NCI-H526 (cell line): ENCODE data around the gene PSG4.
A peak's percentile ranks its signal among the peaks of the same experiment; 100 is the strongest.
"Not testable (repeated sequence)": the region's sequence is repeated elsewhere in the genome, so short reads cannot be mapped to it uniquely, and the experiment has no call there.

ENCODE experiments used
- DNase-seq, 2 experiments: peaks; one replicate each; lab custom pipeline; 2025; lab: John Stamatoyannopoulos, UW

PSG4 gene

GRCh38 chr19:43205471-43206105, at the start of gene PSG4:
Gene PSG4 (minus strand): TSS chr19:43205638. CDS start chr19:43205536, 102 bp downstream.
- DNase-seq: not testable (repeated sequence)

GRCh38 chr19:43251428-43251827, 46.0 kb upstream of the PSG4 start:
- not testable (repeated sequence) for DNase-seq

- DNase-seq: not testable (repeated sequence)
These were observed 44.9 kb upstream of the PSG4 start for GRCh38 chr19:43250296-43250695.

GRCh38 chr19:43248635-43249002, 43.2 kb upstream of the PSG4 start:
- DNase-seq: not testable (repeated sequence)

GRCh38 chr19:43247243-43247880, 41.9 kb upstream of the PSG4 start:
- peak; percentile 8 to 24 for DNase-seq

GRCh38 chr19:43245848-43246247, 40.4 kb upstream of the PSG4 start:
- not testable (repeated sequence) for DNase-seq

GRCh38 chr19:43242211-43242610, 36.8 kb upstream of the PSG4 start:
- not testable (repeated sequence) for DNase-seq

- DNase-seq: not testable (repeated sequence)
These were observed 32.8 kb upstream of the PSG4 start for GRCh38 chr19:43238213-43238612.

GRCh38 chr19:43235686-43236085, 30.2 kb upstream of the PSG4 start:
- DNase-seq: not testable (repeated sequence)

- peak in 1 of 2 experiments; percentile 40 for DNase-seq
These were observed 23.9 kb upstream of the PSG4 start for GRCh38 chr19:43229315-43229714.

GRCh38 chr19:43228730-43229129, 23.3 kb upstream of the PSG4 start:
- not testable (repeated sequence) for DNase-seq

- not testable (repeated sequence) for DNase-seq
These were observed 21.5 kb upstream of the PSG4 start for GRCh38 chr19:43226986-43227385.

GRCh38 chr19:43224855-43225253, 19.4 kb upstream of the PSG4 start:
- DNase-seq: no peak

GRCh38 chr19:43224201-43224854, 18.9 kb upstream of the PSG4 start:
- not testable (repeated sequence) for DNase-seq

GRCh38 chr19:43221891-43222290, 16.5 kb upstream of the PSG4 start:
- DNase-seq: not testable (repeated sequence)

- DNase-seq: not testable (repeated sequence)
These were observed 13.7 kb upstream of the PSG4 start for GRCh38 chr19:43219136-43219535.

- peak in 1 of 2 experiments; percentile 12 for DNase-seq
These were observed 10.4 kb upstream of the PSG4 start for GRCh38 chr19:43215881-43216280.

- no peak for DNase-seq
These were observed 2.6 kb upstream of the PSG4 start for GRCh38 chr19:43207991-43208390.

GRCh38 chr19:43207174-43207573, 1.7 kb upstream of the PSG4 start:
- DNase-seq: peak; percentile 34 to 55

GRCh38 chr19:43203611-43204010, 1.8 kb downstream of the PSG4 start:
- DNase-seq: not testable (repeated sequence)

GRCh38 chr19:43201891-43202290, 3.5 kb downstream of the PSG4 start:
- DNase-seq: not testable (repeated sequence)

GRCh38 chr19:43201337-43201801, 4.1 kb downstream of the PSG4 start:
- DNase-seq: not testable (repeated sequence)
